HUES64 (cell line): ENCODE results near the gene C4B.
"Not testable (repeated sequence)": the region's sequence is repeated elsewhere in the genome, so short reads cannot be mapped to it uniquely, and the experiment has no call there.

Experiments used
- H3K27ac ChIP-seq: 2 replicates; pipeline ENCODE4 v1.7.0; 2013; ENCODE audit warnings: low read depth, low read length, inconsistent platforms
- H3K27me3 ChIP-seq: 2 replicates; pipeline ENCODE4 v1.6.1; 2013; ENCODE audit warnings: mild to moderate bottlenecking, low read length; ENCODE audit not compliant: insufficient read depth
- H3K36me3 ChIP-seq: 2 replicates; pipeline ENCODE4 v1.6.1; 2013; ENCODE audit warnings: mild to moderate bottlenecking, low read length; ENCODE audit not compliant: insufficient read depth
- H3K4me1 ChIP-seq: 2 replicates; pipeline ENCODE4 v1.6.1; 2013; ENCODE audit warnings: mild to moderate bottlenecking, low read length, moderate library complexity; ENCODE audit not compliant: insufficient read depth
- H3K4me3 ChIP-seq: 2 replicates; pipeline ENCODE4 v1.5.1; 2013; ENCODE audit warnings: mild to moderate bottlenecking, low read length, moderate library complexity
- H3K9ac ChIP-seq: 2 replicates; pipeline ENCODE4 v1.6.1; 2013; ENCODE audit warnings: mild to moderate bottlenecking, low read depth, low read length
- H3K9me3 ChIP-seq: 2 replicates; pipeline ENCODE4 v1.6.1; 2013; ENCODE audit warnings: low read depth, low read length; ENCODE audit not compliant: insufficient read depth
- WGBS: fragments of 150-250, 120-280 bp; methylation state at CpG from one replicate; pipeline ENCODE4 v1.1.7; 2013; ENCODE audit warnings: missing lambda C conversion rate; 5-methylcytosine and 5-hydroxymethylcytosine counted together

C4B gene

DNA sequence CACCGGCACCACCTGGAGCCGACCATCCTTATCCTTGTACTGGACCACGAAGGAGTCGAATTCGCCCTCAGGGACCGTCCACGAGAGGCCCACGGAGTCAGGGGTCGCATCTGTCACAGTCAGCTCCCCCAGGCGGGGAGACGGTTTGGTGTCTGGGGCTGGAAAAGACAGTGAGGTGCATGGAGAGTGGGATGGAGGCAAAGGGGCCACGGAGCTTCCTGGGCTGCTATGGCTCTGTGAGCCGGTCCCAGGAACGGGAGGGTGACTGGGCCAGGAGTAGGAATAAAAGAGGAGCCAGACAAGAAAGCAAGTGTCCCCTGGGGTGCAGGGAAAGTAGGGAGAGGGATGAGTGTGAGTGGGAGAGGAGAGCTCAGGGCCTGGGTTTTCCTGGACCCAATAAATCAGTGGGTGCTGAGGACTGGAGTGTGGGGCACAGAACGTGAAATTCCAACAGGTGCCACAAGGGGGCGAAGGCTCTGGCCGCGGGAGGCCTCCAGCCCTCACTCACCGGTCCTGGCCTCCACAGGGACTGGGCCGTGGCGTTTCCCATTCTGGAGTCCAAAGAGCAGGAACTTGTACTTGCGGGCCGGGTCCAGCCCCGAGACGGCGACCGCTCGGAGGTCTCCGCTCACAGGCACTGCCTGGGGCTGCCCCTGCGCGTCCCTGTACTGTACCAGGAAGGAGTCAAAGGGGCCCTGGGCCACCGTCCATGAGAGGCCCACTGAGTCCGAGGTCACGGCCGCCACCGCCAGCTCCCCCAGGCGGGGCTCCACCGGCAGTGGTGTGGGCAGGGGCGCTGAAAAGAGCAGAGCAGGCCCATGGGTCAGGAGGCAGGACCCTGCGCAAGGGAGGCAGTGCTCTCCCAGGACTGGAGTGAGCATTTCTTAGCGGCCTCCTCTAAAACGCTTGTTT lies 33.5 kb downstream of the C4B start:
- WGBS, result 70% methylated on average over 42 of the region's 42 CpGs
- H3K9ac ChIP-seq, result no peak overlapping the region
- no peak overlapping the region for H3K27ac ChIP-seq
- no peaks in the 10 kb centered on the region for H3K27me3 ChIP-seq
- H3K9me3 ChIP-seq, result no peaks in the 10 kb centered on the region
- no peak overlapping the region for H3K4me3 ChIP-seq
- H3K36me3 ChIP-seq, result no peaks in the 10 kb centered on the region
- H3K4me1 ChIP-seq, result no peaks in the 10 kb centered on the region

DNA sequence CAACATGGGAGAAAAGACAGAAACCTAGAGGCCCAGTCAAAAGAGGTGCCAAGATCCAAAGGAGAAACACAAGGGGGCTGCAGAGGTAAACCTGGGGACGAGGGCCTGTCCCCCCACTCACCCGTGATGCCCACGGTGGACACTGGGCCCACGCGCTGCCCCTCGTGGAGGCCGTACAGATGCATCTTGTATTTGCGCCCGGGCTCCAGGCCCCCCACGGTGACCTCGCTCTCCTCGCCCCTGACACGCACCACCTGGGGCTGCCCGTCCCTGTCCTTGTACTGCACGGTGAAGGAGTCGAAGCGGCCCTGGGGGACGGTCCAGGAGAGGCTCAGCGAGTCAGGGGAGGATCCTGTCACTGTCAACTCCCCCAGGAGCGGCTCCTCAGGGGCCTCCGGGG lies 34.6 kb downstream of the C4B start:
- H3K36me3 ChIP-seq, H3K27me3 ChIP-seq: not testable (repeated sequence)
- 91% methylated on average over 21 of the region's 21 CpGs for WGBS

DNA sequence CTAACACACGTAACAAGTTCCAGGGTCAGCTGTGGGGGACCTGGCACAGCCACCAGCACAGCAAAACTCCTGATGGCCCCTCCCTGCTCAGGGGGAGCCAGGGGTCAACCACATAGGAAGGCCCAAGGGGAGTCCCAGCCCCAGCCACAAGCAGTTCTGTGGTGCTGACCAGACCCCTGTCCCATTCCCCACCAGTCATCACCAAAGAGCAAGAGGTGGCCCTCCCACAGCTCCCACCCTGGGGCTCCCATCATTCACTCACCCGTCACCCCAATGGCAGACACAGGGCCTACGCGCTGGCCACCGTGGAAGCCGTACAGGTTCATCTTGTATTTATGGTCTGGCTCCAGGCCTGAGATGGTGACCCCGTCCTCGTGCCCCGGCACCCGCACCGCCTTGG lies 35.1 kb downstream of the C4B start:
- not testable (repeated sequence) for H3K36me3 ChIP-seq, H3K4me3 ChIP-seq, H3K4me1 ChIP-seq, H3K9me3 ChIP-seq, H3K9ac ChIP-seq, H3K27ac ChIP-seq, H3K27me3 ChIP-seq
- WGBS, result 94% methylated on average over 7 of the region's 11 CpGs

More for the DNA sequence above, 34.6 kb downstream of the C4B start:
- H3K9me3 ChIP-seq, H3K4me3 ChIP-seq, H3K27ac ChIP-seq, H3K4me1 ChIP-seq, H3K9ac ChIP-seq: not testable (repeated sequence)

DNA sequence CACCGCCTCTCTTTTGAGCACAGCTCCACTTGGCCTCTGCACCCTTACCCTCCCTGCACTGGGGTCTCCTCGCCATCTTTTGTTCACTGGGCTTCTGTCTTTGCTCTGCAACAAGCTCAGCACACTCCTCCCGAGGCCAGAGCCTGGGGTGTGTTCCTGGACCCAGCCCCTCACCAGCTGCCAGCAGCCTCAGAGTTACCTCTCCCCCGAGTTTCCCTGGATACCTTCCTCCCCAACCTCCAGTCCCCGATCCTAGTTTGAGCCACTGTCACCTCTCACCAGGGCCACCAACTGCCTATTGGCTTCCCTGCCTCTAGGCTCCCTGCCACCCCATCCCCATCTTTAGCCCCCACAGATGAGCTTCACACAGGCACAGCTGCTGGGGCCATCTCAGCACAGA lies 36.0 kb downstream of the C4B start:
- no peak overlapping the region for H3K9ac ChIP-seq
- no peaks in the 10 kb centered on the region for H3K36me3 ChIP-seq
- H3K4me1 ChIP-seq, result no peaks in the 10 kb centered on the region
- no peak overlapping the region for H3K27ac ChIP-seq
- no peaks in the 10 kb centered on the region for H3K27me3 ChIP-seq
- WGBS, result 88% methylated on average over 5 of the region's 5 CpGs
- H3K4me3 ChIP-seq, result no peak overlapping the region
- H3K9me3 ChIP-seq, result no peaks in the 10 kb centered on the region

DNA sequence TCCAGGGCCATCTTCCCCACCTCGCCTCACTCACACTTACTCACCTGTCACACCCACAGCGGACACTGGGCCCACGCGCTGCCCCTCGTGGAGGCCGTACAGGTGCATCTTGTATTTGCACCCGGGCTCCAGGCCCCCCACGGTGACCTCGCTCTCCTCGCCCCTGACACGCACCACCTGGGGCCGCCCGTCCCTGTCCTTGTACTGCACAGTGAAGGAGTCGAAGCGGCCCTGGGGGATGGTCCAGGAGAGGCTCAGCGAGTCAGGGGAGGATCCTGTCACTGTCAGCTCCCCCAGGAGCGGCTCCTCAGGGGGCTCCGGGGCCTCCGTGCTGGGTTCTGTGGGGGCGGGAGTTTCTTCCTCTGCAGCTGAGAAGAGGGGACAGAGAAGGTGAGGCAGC lies 38.0 kb downstream of the C4B start:
- not testable (repeated sequence) for H3K36me3 ChIP-seq, H3K27me3 ChIP-seq, H3K9me3 ChIP-seq, H3K27ac ChIP-seq, H3K4me3 ChIP-seq, H3K9ac ChIP-seq, H3K4me1 ChIP-seq
- WGBS, result 89% methylated on average over 20 of the region's 20 CpGs

DNA sequence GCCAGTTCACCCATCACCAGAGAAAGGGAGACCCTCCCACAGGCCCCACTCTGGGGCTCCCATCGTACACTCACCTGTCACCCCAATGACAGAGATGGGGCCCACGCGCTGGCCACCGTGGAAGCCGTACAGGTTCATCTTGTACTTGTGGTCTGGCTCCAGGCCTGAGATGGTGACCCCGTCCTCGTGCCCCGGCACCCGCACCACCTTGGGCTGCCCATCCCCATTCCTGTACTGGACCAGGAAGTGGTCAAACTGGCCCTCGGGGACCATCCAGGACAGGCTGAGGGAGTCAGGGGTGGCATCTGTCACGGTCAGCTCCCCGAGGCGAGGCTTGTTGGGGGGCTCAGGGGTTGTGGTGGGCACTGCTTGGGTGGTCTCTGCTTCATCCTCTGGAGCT lies 38.7 kb downstream of the C4B start:
- not testable (repeated sequence) for H3K9me3 ChIP-seq, H3K9ac ChIP-seq, H3K27me3 ChIP-seq, H3K27ac ChIP-seq, H3K36me3 ChIP-seq, H3K4me3 ChIP-seq, H3K4me1 ChIP-seq
- 94% methylated on average over 13 of the region's 13 CpGs for WGBS

DNA sequence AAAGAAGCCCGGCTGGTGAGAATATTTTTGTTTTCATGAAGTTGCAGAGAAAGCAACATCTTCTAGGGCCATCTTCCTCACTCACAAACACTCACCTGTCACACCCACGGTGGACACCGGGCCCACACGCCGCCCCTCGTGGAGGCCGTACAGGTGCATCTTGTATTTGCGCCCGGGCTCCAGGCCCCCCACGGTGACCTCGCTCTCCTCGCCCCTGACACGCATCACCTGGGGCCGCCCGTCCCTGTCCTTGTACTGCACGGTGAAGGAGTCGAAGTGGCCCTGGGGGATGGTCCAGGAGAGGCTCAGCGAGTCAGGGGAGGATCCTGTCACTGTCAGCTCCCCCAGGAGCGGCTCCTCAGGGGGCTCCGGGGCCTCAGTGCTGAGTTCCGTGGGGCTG lies 41.2 kb downstream of the C4B start:
- H3K4me1 ChIP-seq, H3K27me3 ChIP-seq, H3K4me3 ChIP-seq, H3K27ac ChIP-seq, H3K36me3 ChIP-seq, H3K9ac ChIP-seq, H3K9me3 ChIP-seq: not testable (repeated sequence)
- 91% methylated on average over 20 of the region's 21 CpGs for WGBS

DNA sequence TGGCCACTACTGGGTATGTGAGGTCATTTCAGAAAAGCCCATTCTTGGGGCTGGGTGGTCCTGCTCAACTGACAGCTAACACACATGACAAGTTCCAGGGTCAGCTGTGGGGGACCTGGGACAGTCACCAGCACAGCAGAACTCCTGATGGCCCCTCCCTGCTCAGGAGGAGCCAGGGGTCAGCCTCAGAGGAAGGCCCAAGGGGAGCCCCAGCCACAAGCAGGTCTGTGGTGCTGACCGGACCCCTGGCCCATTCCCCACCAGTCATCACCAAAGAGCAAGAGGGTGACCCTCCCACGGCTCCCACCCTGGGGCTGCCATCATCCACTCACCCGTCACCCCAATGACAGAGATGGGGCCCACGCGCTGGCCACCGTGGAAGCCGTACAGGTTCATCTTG lies 41.7 kb downstream of the C4B start:
- no peak overlapping the region for H3K9ac ChIP-seq
- no peaks in the 10 kb centered on the region for H3K4me1 ChIP-seq
- no peak overlapping the region for H3K4me3 ChIP-seq
- WGBS, result 97% methylated on average over 7 of the region's 7 CpGs
- no peaks in the 10 kb centered on the region for H3K27me3 ChIP-seq
- H3K27ac ChIP-seq, result no peak overlapping the region
- H3K9me3 ChIP-seq, result no peaks in the 10 kb centered on the region
- H3K36me3 ChIP-seq, result no peaks in the 10 kb centered on the region

DNA sequence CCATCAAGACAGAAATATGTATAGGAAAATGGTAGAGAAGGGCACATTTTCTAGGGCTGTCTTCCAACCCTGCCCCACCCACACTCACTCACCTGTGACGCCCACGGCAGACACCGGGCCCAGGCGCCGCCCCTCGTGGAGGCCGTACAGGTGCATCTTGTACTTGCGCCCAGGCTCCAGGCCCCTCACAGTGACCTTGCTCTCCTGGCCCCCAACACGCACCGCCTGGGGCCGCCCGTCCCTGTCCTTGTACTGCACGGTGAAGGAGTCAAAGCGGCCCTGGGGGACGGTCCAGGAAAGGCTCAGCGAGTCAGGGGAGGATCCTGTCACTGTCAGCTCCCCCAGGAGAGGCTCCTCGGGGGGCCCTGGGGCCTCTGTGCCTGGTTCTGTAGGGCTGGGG lies 43.4 kb downstream of the C4B start:
- H3K4me1 ChIP-seq, result no peaks in the 10 kb centered on the region
- H3K27ac ChIP-seq, result no peak overlapping the region
- 91% methylated on average over 17 of the region's 17 CpGs for WGBS
- H3K9ac ChIP-seq, result no peak overlapping the region
- H3K27me3 ChIP-seq, result no peaks in the 10 kb centered on the region
- no peaks in the 10 kb centered on the region for H3K36me3 ChIP-seq
- H3K4me3 ChIP-seq, result no peak overlapping the region
- no peaks in the 10 kb centered on the region for H3K9me3 ChIP-seq

DNA sequence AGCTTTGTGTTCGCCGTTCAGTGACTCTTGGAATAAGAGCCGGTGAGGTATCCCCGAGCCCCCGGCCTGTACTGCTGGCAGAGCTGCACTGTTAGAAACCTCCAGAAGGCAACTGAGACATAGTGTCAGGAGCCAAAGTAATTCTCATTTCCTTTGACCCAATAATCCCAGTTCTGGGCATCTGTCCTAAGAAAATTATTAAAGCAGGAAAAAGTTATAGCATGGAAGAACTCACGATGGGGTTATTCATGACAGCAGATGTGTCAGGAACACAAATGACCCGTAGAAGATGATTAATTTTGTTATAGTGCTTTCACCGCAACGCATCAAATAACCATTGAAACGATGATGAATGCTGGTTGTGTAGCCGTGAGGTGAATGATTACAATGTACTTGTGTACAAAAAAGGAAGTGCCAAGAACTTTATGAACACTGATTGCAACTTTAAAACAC lies 43.9 kb downstream of the C4B start:
- Histone ChIP-seq H3K36me3 (no peaks in the 10 kb centered on the region), H3K4me1 (no peaks in the 10 kb centered on the region), H3K9ac (no peak overlapping the region), H3K9me3 (no peaks in the 10 kb centered on the region), H3K4me3 (no peak overlapping the region), H3K27me3 (no peaks in the 10 kb centered on the region), H3K27ac (no peak overlapping the region)
- 93% methylated on average over 11 of the region's 11 CpGs for WGBS

DNA sequence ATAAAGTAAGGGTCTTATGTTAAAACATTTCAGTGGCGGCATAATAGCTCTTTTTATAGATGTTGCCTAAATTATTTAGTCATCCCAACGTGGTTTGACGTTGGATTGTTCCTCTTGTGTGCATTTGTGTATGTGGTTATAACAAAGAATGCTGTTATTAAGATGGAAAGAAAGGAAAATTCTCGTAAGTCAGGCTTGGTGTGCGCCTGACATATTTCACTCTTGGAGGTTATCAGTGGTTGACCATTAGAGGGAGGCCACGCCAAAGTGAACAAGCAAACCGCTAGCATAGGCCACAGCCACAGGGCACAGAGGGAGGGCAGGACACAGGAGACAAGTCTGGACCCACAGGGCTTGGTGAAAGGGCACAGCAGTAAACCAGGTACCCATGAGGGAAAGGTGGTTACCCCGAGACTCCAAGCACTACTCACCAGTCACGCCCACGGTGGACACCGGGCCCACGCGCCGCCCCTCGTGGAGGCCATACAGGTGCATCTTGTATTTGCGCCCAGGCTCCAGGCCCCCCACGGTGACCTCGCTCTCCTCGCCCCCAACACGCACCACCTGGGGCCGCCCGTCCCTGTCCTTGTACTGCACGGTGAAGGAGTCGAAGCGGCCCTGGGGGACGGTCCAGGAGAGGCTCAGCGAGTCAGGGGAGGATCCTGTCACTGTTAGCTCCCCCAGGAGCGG lies 46.5 kb downstream of the C4B start:
- 94% methylated on average over 25 of the region's 28 CpGs for WGBS
- Histone ChIP-seq H3K36me3 (no peaks in the 10 kb centered on the region), H3K27me3 (no peaks in the 10 kb centered on the region), H3K4me3 (no peak overlapping the region), H3K4me1 (no peaks in the 10 kb centered on the region), H3K27ac (no peak overlapping the region), H3K9me3 (no peaks in the 10 kb centered on the region), H3K9ac (no peak overlapping the region)
